H1 (cell line): ENCODE data around the gene GABRR2. TPM values are rescaled to one million over a fixed set of nuclear protein-coding genes. Genes with fewer than 3 reads are reported as not detected.
A peak's percentile ranks its signal among the peaks of the same experiment; 100 is the strongest.

Source experiments
- CTCF ChIA-PET: fragments of 300-600 bp; sonication (Branson Sonifier 250); formaldehyde crosslinking; loops from one replicate; lab custom pipeline; 2021; ENCODE audit not compliant: partially characterized antibody; lab: Charles Lee
- POLR2A ChIA-PET: fragments of 300-600 bp; sonication (Branson Sonifier 250); formaldehyde crosslinking; loops from one replicate; lab custom pipeline; 2021; ENCODE audit warnings: inconsistent platforms; ENCODE audit not compliant: partially characterized antibody; lab: Charles Lee
- DNase-seq, 2 experiments: peaks; one replicate each; pipeline versions ENCODE4 v3.0.0 to v3.0.0-alpha.2; 2010 to 2022; ENCODE audit warnings: low spot score in 2 of 2, low read depth in 1 of 2, mixed read lengths in 1 of 2
- FAIRE-seq: peaks from 2 replicates; lab custom pipeline; 2011; peaks lifted over from hg19 to GRCh38; lab: Jason Lieb, UNC
- H2AFZ ChIP-seq: 2 replicates; pipeline ENCODE4 v1.8.1; 2012; ENCODE audit warnings: low read length, inconsistent platforms
- H2AK5ac ChIP-seq: 2 replicates; pipeline ENCODE4 v1.6.1; 2013; ENCODE audit warnings: low read depth, low read length
- H2BK120ac ChIP-seq: replicated peaks from 2 replicates; pipeline ENCODE3; 2013; ENCODE audit warnings: low read depth, low read length, inconsistent platforms
- H2BK12ac ChIP-seq: 2 replicates; pipeline ENCODE4 v1.6.1; 2013; ENCODE audit warnings: low read depth, low read length
- H2BK15ac ChIP-seq: 2 replicates; pipeline ENCODE4 v1.6.1; 2013; ENCODE audit warnings: low read length
- H2BK20ac ChIP-seq: 2 replicates; pipeline ENCODE4 v1.6.1; 2013; ENCODE audit warnings: low read length
- H2BK5ac ChIP-seq: 2 replicates; pipeline ENCODE4 v1.6.1; 2013; ENCODE audit warnings: low read depth, low read length
- H3K14ac ChIP-seq: 2 replicates; pipeline ENCODE4 v1.6.1; 2013; ENCODE audit warnings: inconsistent platforms; ENCODE audit not compliant: insufficient read length
- H3K18ac ChIP-seq: 2 replicates; pipeline ENCODE4 v1.6.1; 2013; ENCODE audit warnings: low read length; ENCODE audit errors: extremely low read depth
- H3K23ac ChIP-seq: 2 replicates; pipeline ENCODE4 v1.6.1; 2013; ENCODE audit warnings: inconsistent platforms; ENCODE audit not compliant: insufficient read length
- H3K23me2 ChIP-seq: 2 replicates; pipeline ENCODE4 v1.6.1; 2013; ENCODE audit warnings: low read depth, low read length
- H3K27ac ChIP-seq: 2 replicates; pipeline ENCODE4 v1.6.1; 2011; ENCODE audit warnings: low read depth, low read length, inconsistent platforms
- H3K27me3 ChIP-seq, 4 experiments: replicated peaks in 1 of 4; 1 replicate in 1 of 4; 2 replicates in 3 of 4; pipeline versions ENCODE4 v1.6.1 to v1.8.1; 2011 to 2013; ENCODE audit warnings: low read length in 3 of 4, mild to moderate bottlenecking in 3 of 4, inconsistent platforms in 2 of 4, mixed read lengths in 2 of 4, moderate library complexity in 1 of 4; ENCODE audit not compliant: control insufficient read depth in 3 of 4, insufficient read depth in 3 of 4; ENCODE audit errors: extremely low read depth in 1 of 4
- H3K36me3 ChIP-seq, 4 experiments: 2 replicates each; pipeline versions ENCODE4 v1.6.1 to v1.8.1; 2011 to 2013; ENCODE audit warnings: mild to moderate bottlenecking in 4 of 4, low read length in 3 of 4, moderate library complexity in 2 of 4, control low read depth in 1 of 4, inconsistent platforms in 1 of 4; ENCODE audit not compliant: insufficient read depth in 4 of 4, control insufficient read depth in 2 of 4
- H3K4ac ChIP-seq: replicated peaks from 2 replicates; pipeline ENCODE3; 2013; ENCODE audit warnings: low read length, low read depth, mixed read lengths, inconsistent platforms; ENCODE audit not compliant: insufficient read length
- H3K4me1 ChIP-seq, 4 experiments: replicated peaks in 1 of 4; 1 replicate in 1 of 4; 2 replicates in 3 of 4; pipeline versions ENCODE4 v1.6.1 to v1.8.1; 2011 to 2013; ENCODE audit warnings: low read length in 3 of 4, inconsistent platforms in 2 of 4, mixed read lengths in 1 of 4; ENCODE audit not compliant: insufficient read depth in 4 of 4, control insufficient read depth in 3 of 4
- H3K4me2 ChIP-seq, 2 experiments: 2 replicates each; pipeline versions ENCODE4 v1.6.1 to v1.8.1; 2011 to 2013; ENCODE audit warnings: low read depth in 2 of 2, low read length in 2 of 2, control low read depth in 1 of 2, inconsistent platforms in 1 of 2, mild to moderate bottlenecking in 1 of 2; ENCODE audit not compliant: insufficient read depth in 1 of 2
- H3K4me3 ChIP-seq, 4 experiments: fragments of 200-600, 300-600 bp in 1 of 4; sonication (generic), shearing (Covaris generic), sonication (Bioruptor Twin) in 1 of 4; 2 replicates each; pipeline versions ENCODE4 v1.5.1 to v1.8.1; 2011 to 2016; ENCODE audit warnings: low read length in 4 of 4, low read depth in 3 of 4, control low read depth in 2 of 4, inconsistent platforms in 2 of 4, mild to moderate bottlenecking in 2 of 4, mixed read lengths in 1 of 4, moderate library complexity in 1 of 4; ENCODE audit not compliant: insufficient read depth in 2 of 4; ENCODE audit errors: extremely low read depth in 1 of 4
- H3K56ac ChIP-seq: replicated peaks from 2 replicates; pipeline ENCODE3; 2013; ENCODE audit warnings: low read depth, mild to moderate bottlenecking, mixed read lengths, low read length, inconsistent platforms; ENCODE audit not compliant: insufficient read length
- H3K79me1 ChIP-seq: 2 replicates; pipeline ENCODE4 v1.6.1; 2013; ENCODE audit warnings: low read depth, low read length, control low read depth
- H3K79me2 ChIP-seq, 2 experiments: 2 replicates each; pipeline versions ENCODE4 v1.6.1 to v1.8.1; 2012 to 2013; ENCODE audit warnings: low read length in 2 of 2, mild to moderate bottlenecking in 2 of 2, inconsistent platforms in 1 of 2; ENCODE audit not compliant: insufficient read depth in 2 of 2, control insufficient read depth in 1 of 2
- H3K9ac ChIP-seq, 4 experiments: replicated peaks in 1 of 4; 1 replicate in 1 of 4; 2 replicates in 3 of 4; pipeline versions ENCODE4 v1.6.1 to v1.8.1; 2011 to 2013; ENCODE audit warnings: low read depth in 3 of 4, low read length in 3 of 4, control low read depth in 2 of 4, mild to moderate bottlenecking in 2 of 4, moderate library complexity in 2 of 4, inconsistent platforms in 1 of 4; ENCODE audit errors: extremely low read depth in 1 of 4
- H3K9me3 ChIP-seq, 2 experiments: 2 replicates each; pipeline versions ENCODE4 v1.6.1 to v1.8.1; 2012 to 2013; ENCODE audit warnings: mild to moderate bottlenecking in 2 of 2, moderate library complexity in 2 of 2, control low read depth in 1 of 2, inconsistent platforms in 1 of 2, low read depth in 1 of 2, low read length in 1 of 2, mixed read lengths in 1 of 2; ENCODE audit not compliant: insufficient read depth in 2 of 2
- H4K20me1 ChIP-seq, 2 experiments: replicated peaks in 1 of 2; 2 replicates each; pipeline versions ENCODE3 to v1.8.1; 2011 to 2013; ENCODE audit warnings: inconsistent platforms in 2 of 2, low read length in 2 of 2, mild to moderate bottlenecking in 1 of 2; ENCODE audit not compliant: insufficient read depth in 2 of 2, control insufficient read depth in 1 of 2
- H4K5ac ChIP-seq: 2 replicates; pipeline ENCODE4 v1.6.1; 2013; ENCODE audit warnings: low read length, low read depth, mixed read lengths, inconsistent platforms; ENCODE audit not compliant: insufficient read length
- H4K8ac ChIP-seq: 2 replicates; pipeline ENCODE4 v1.8.0; 2013; ENCODE audit warnings: mild to moderate bottlenecking, moderate library complexity, low read length, inconsistent platforms; ENCODE audit not compliant: insufficient read depth; ENCODE audit errors: extremely low read depth
- H4K91ac ChIP-seq: replicated peaks from 2 replicates; pipeline ENCODE3; 2013; ENCODE audit warnings: low read length, mixed read lengths, inconsistent platforms; ENCODE audit not compliant: insufficient read length
- ASH2L ChIP-seq: fragments of 200-600, 300-600 bp; sonication (generic); IDR thresholded peaks from one replicate; pipeline ENCODE4 v1.7.1; 2017; ENCODE audit warnings: low read length
- BACH1 ChIP-seq: IDR thresholded peaks from 2 replicates; pipeline ENCODE4 v1.6.1; 2012; ENCODE audit warnings: low read length, improper control_type of control experiment
- CHD1 ChIP-seq: IDR thresholded peaks from 2 replicates; pipeline ENCODE4 v1.6.1; 2012; ENCODE audit warnings: low read depth, low read length, improper control_type of control experiment
- CHD2 ChIP-seq: IDR thresholded peaks from 2 replicates; pipeline ENCODE4 v1.6.1; 2012; ENCODE audit warnings: low read length, improper control_type of control experiment
- EP300 ChIP-seq, 2 experiments: IDR thresholded peaks; 1 replicate in 1 of 2; 2 replicates in 1 of 2; pipeline ENCODE4 v1.6.1; 2011 to 2012; ENCODE audit warnings: low read depth in 2 of 2, low read length in 2 of 2, mild to moderate bottlenecking in 2 of 2, borderline replicate concordance in 1 of 2, inconsistent platforms in 1 of 2, moderate library complexity in 1 of 2
- KDM5A ChIP-seq: fragments of 200-600 bp; IDR thresholded peaks from 2 replicates; pipeline ENCODE4 v1.7.1; 2012; ENCODE audit warnings: mild to moderate bottlenecking, low read length, inconsistent platforms, mixed read lengths
- MAFK ChIP-seq: IDR thresholded peaks from 2 replicates; pipeline ENCODE4 v1.6.1; 2012; ENCODE audit warnings: low read depth, mild to moderate bottlenecking, improper control_type of control experiment, low read length
- RXRA ChIP-seq: IDR thresholded peaks from 2 replicates; pipeline ENCODE4 v1.6.1; 2011; ENCODE audit warnings: low read depth, mild to moderate bottlenecking, low read length, moderate library complexity; ENCODE audit not compliant: insufficient read depth
- SUZ12 ChIP-seq: fragments of 200-600 bp; sonication (generic); IDR thresholded peaks from 2 replicates; pipeline ENCODE4 v1.6.1; 2012; ENCODE audit warnings: mild to moderate bottlenecking, inconsistent platforms, low read length, moderate library complexity, mixed read lengths
- ZNF274 ChIP-seq: IDR thresholded peaks from 2 replicates; pipeline ENCODE4 v1.7.0; 2012; ENCODE audit warnings: low read length, borderline replicate concordance; ENCODE audit errors: extremely low read depth
- WGBS, 2 experiments: shearing (Covaris generic) in 1 of 2; methylation state at CpG; one replicate each; pipeline versions ENCODE4 v1.1.6 to v1.1.7; 2013 to 2015; ENCODE audit warnings: low lambda C conversion rate in 2 of 2, mixed read lengths in 2 of 2, inconsistent platforms in 1 of 2, low coverage in 1 of 2, missing lambda C conversion rate in 1 of 2; ENCODE audit not compliant: insufficient replicate concordance in 2 of 2, insufficient coverage in 1 of 2, insufficient read length in 1 of 2; ENCODE audit errors: extremely low coverage in 1 of 2, missing lambda C conversion rate in 1 of 2; 5-methylcytosine and 5-hydroxymethylcytosine counted together
- polyA plus RNA-seq, 7 experiments: library from polyadenylated mRNA; depleted of rRNA in 3 of 7; stranded (reverse) in 5 of 7; unstranded in 2 of 7; fragments of >200 nt in 5 of 7; fragments of 200-250 nt in 2 of 7; gene quantifications; 1 replicate in 5 of 7; 2 replicates in 1 of 7; 4 replicates in 1 of 7; pipeline versions ENCODE4 v1.2.1 to v1.2.3, GENCODE V29; 2011 to 2013; ENCODE audit warnings: missing spikeins in 2 of 7, mixed read lengths in 2 of 7
- total RNA-seq: library from RNA; stranded (reverse); fragmentation: NEBNext Ultra II Directional; extraction: Animal tissue kit (Norgen Biotek cat#: 25700); gene quantifications from 2 replicates; pipeline ENCODE4 v1.2.1, GENCODE V29; 2021
- TF ChIP-seq, protein P1 (sequence below): IDR thresholded peaks from 2 replicates; pipeline ENCODE4 v1.6.1; 2011; ENCODE audit warnings: low read depth, mild to moderate bottlenecking, low read length; ENCODE audit not compliant: insufficient read depth

The GABRR2 gene
- total and polyA plus RNA-seq, 2 of the 8 experiments (the other 6 are each of a cell fraction or from before 2014, with no cell fraction given), result not detected

DNA sequence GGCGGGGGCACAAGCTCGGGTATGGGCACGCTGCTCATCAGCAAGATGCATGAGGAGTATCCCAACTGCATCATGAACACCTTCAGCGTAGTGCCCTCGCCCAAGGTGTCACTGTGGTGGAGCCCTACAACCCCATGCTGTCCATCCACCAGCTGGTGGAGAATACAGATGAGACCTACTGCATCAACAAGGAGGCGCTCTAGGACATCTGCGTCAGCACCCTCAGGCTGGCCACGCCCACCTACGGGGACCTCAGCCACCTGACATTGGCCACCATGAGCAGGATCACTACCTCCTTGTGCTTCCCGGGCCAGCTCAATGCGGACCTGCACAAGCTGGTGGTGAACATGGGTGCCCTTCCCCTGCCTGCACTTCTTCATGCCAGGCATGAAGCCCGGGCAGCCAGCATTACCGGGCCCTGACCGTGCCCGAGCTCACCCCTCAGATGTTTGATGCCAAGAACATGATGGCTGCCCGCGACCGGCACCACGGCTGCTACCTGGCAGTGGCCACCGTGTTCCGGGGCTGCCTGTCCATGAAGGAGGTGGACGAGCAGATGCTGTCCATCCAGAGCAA, 12.8 kb downstream of the GABRR2 start:
- Histone ChIP-seq H3K9me3 (no peaks in the 10 kb centered on the region; a peak in 1 of 4 replicates), H3K23me2 (no peaks in the 10 kb centered on the region), H4K20me1 (no peaks in the 10 kb centered on the region), H3K9ac (no peak overlapping the region), H3K4me2 (no peak overlapping the region), H2BK120ac (no peak overlapping the region), H3K14ac (no peak overlapping the region), H4K5ac (no peak overlapping the region), H2AK5ac (no peak overlapping the region), H3K79me2 (no peaks in the 10 kb centered on the region), H3K4ac (no peak overlapping the region), H3K79me1 (no peaks in the 10 kb centered on the region), H2BK20ac (no peak overlapping the region), H2AFZ (no peak overlapping the region), H3K18ac (no peak overlapping the region), H4K91ac (no peak overlapping the region), H4K8ac (peak overlapping the region; percentile 78; the same call in 1 of the 2 replicates), H2BK5ac (no peak overlapping the region), H3K23ac (no peak overlapping the region), H3K4me1 (peaks cover 0 to 6% (median 0%) of the 10 kb centered on the region in 4 experiments; a peak in 3 of 7 replicates), H3K27me3 (no peaks in the 10 kb centered on the region), H3K56ac (no peak overlapping the region), H2BK12ac (no peak overlapping the region), H3K27ac (no peak overlapping the region), H3K36me3 (no peaks in the 10 kb centered on the region), H3K4me3 (no peak overlapping the region), H2BK15ac (no peak overlapping the region)
- POLR2A ChIA-PET, result interaction anchor here (1.5 kb wide), 1 partner anchor 58 kb away, joined by 3 read pairs; no protein-coding TSS in a partner anchor
- TF ChIP-seq ASH2L (no peak), MAFK (no peak), BACH1 (no peak), CHD1 (no peak), ZNF274 (no peak), RXRA (no peak), SUZ12 (no peak), KDM5A (no peak), CHD2 (no peak), EP300 (IDR thresholded peaks at IDR 0.05; ENCODE audit: borderline replicate concordance in 1 of 2, low read depth in 2 of 2, low read length in 2 of 2) (no peak)
- TF ChIP-seq, protein P1, sequence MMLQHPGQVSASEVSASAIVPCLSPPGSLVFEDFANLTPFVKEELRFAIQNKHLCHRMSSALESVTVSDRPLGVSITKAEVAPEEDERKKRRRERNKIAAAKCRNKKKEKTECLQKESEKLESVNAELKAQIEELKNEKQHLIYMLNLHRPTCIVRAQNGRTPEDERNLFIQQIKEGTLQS, result no peak
- no peak for DNase-seq
- no peak for FAIRE-seq
- CTCF ChIA-PET, result interaction anchor here (0.6 to 4.2 kb wide), 13 partner anchors 8 to 315 kb away, joined by 3 to 20 read pairs (median 3); no protein-coding TSS in a partner anchor
- 90% methylated on average over 19 of the region's 22 CpGs; no CpG with 5 or more reads in 1 of the 2 experiments for WGBS, 2 experiments
